A549 (cell line): Measurements from ENCODE around the gene TIAM2.

Experiments
- JUN ChIP-seq, 2 experiments: fragments of >200 bp; sonication (Bioruptor Twin); formaldehyde crosslinking; IDR thresholded peaks; 2 replicates in 1 of 2; 3 replicates in 1 of 2; pipeline ENCODE4 v1.6.1; 2016 to 2017
- MYC ChIP-seq: IDR thresholded peaks from 2 replicates; pipeline ENCODE4 v1.6.1; 2012; ENCODE audit warnings: mild to moderate bottlenecking, inconsistent platforms, low read length, improper control_type of control experiment, borderline replicate concordance
- POLR2A ChIP-seq: IDR thresholded peaks from 2 replicates; pipeline ENCODE4 v1.6.1; 2012; ENCODE audit warnings: mild to moderate bottlenecking, low read length

- no peak for TF ChIP-seq MYC
- no peak for TF ChIP-seq JUN (IDR thresholded peaks at IDR 0.05)
- no peak for TF ChIP-seq POLR2A
Observed at GRCh38 chr6:155194399-155194798, 199.3 kb downstream of the TIAM2 start.
